ENCODE results near the gene SMYD2.

GRCh38 chr1:214377485-214377884 lies 96.5 kb downstream of the SMYD2 start:
- TF ChIP-seq, protein P1, sequence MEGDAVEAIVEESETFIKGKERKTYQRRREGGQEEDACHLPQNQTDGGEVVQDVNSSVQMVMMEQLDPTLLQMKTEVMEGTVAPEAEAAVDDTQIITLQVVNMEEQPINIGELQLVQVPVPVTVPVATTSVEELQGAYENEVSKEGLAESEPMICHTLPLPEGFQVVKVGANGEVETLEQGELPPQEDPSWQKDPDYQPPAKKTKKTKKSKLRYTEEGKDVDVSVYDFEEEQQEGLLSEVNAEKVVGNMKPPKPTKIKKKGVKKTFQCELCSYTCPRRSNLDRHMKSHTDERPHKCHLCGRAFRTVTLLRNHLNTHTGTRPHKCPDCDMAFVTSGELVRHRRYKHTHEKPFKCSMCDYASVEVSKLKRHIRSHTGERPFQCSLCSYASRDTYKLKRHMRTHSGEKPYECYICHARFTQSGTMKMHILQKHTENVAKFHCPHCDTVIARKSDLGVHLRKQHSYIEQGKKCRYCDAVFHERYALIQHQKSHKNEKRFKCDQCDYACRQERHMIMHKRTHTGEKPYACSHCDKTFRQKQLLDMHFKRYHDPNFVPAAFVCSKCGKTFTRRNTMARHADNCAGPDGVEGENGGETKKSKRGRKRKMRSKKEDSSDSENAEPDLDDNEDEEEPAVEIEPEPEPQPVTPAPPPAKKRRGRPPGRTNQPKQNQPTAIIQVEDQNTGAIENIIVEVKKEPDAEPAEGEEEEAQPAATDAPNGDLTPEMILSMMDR (conservative IDR thresholded peaks at IDR 0.05 in 1 of 2, IDR thresholded peaks at IDR 0.05 in 1 of 2; ENCODE audit: low read depth in 1 of 2, low read length in 2 of 2): no peak
- no peak for TF ChIP-seq EZH2 (IDR thresholded peaks at IDR 0.05; ENCODE audit: low read length, missing control alignments)
